ENCODE measurements around the gene ARHGEF10L.

Gene ARHGEF10L

DNA sequence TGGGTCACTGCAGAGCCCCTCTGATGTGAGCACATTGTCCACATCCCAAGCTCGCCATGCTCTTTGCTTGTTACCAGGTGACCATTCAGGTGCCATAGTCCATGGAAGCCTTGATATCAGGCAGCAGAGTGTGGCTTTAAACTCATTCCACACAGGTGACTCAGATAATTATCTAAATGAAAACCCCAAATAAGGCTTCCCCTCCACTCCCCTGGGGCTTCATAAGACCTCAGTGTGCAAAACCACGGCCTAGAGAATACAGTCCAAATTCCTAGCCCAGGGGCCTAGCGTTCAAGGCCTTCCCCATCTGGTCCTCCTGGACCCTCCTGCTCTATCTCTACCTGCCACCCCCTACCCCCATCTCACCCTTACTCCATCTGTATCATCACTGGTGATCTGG is 97.1 kb downstream of the ARHGEF10L start:
- TF ChIP-seq, protein P1, sequence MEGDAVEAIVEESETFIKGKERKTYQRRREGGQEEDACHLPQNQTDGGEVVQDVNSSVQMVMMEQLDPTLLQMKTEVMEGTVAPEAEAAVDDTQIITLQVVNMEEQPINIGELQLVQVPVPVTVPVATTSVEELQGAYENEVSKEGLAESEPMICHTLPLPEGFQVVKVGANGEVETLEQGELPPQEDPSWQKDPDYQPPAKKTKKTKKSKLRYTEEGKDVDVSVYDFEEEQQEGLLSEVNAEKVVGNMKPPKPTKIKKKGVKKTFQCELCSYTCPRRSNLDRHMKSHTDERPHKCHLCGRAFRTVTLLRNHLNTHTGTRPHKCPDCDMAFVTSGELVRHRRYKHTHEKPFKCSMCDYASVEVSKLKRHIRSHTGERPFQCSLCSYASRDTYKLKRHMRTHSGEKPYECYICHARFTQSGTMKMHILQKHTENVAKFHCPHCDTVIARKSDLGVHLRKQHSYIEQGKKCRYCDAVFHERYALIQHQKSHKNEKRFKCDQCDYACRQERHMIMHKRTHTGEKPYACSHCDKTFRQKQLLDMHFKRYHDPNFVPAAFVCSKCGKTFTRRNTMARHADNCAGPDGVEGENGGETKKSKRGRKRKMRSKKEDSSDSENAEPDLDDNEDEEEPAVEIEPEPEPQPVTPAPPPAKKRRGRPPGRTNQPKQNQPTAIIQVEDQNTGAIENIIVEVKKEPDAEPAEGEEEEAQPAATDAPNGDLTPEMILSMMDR (IDR thresholded peaks at IDR 0.05; ENCODE audit: extremely low read depth, missing control alignments), result no peak
- no peak for DNase-seq (ENCODE audit: low spot score)

DNA sequence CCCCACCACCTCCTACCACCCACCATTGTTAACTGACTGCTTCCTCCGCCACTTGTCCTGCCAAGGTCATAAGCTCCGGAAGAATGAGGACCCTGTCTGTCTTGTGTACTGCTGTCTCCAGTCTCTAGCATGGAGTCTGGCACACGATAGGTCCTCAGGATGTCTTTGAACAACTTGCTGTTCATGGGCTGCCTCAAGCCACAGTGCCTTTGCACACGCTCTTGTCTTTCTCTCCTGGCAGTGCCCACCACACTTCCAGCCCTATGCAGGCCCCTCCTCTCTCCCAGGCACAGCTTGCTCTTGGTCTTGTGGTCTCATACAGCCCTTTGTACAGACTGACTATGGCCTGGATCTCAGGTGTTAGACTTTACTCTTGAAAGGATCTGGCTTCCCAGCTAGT is 97.6 kb downstream of the ARHGEF10L start:
- no peak for DNase-seq (ENCODE audit: low spot score)
- TF ChIP-seq, protein P1 (IDR thresholded peaks at IDR 0.05; ENCODE audit: extremely low read depth, missing control alignments), result no peak

DNA sequence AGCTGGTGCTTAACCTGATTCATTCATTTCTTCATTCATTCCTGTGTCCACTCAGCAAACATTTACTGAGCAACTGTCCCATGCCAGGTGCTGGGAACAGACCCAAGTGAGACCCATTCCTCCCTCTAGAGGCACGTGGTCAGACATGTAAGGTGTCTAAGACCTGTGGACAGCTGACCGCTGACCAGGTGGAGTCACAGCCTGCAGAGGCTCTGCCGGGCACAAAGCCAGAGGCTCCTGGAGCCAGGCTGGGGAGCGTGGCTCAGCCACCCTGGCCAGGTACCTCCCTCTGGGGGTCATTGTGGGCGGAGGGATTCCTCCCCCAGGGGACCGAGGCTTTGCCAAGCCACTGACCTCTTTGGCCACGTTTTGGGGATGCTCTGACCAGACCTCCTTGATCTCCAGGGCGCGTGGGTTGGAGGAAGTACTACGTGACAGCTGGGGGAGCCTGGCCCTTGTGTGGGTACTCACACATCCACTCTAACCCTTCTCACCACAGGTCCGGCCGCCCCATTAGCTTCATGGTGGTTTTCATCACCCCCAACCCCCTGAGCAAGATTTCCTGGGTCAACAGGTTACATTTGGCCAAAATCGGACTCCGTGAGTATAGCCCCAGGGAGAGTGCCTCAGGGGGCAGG is 100.3 kb downstream of the ARHGEF10L start:
- DNase-seq (ENCODE audit: low spot score), result no peak
- TF ChIP-seq, protein P1 (IDR thresholded peaks at IDR 0.05; ENCODE audit: extremely low read depth, missing control alignments), result no peak

DNA sequence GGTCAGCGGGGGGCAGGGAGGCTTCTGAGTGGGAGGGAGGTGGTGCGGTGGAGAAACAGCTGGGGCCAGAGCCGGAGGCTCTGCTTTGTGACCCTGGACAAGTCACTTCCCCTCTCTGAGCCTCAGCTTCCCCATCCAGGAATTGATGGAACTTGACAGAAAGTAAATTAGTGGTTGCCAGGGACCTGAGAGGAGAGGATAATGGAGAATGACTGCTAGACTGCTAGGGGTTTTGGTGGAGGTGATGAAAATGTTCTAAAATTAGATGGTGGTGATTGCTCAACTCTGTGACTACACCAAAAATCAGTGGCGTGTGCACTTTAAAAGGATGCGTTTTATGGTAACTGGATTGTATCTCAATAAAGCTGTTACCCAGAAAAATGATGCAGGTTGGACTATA is 100.9 kb downstream of the ARHGEF10L start:
- no peak for DNase-seq (ENCODE audit: low spot score)
- TF ChIP-seq, protein P1 (IDR thresholded peaks at IDR 0.05; ENCODE audit: extremely low read depth, missing control alignments), result no peak

DNA sequence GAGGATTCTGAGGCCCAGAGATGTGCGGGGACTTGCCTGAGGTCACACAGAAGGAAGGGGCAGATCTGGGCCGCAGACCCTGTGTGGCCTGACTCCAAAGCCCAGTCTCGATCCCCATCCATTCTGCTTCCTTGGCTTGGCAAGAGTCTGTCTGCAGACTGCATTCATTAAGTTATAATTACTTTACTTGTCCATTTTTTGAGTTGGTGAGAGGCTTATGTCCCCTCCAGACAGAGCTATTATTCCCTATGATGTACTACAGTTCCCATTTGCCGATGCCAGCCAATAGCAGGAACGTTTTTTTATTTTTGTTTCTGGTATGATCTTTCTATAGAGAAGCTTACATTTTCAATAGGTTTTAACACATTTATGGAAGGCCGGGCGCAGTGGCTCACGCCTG is 101.5 kb downstream of the ARHGEF10L start:
- TF ChIP-seq, protein P1 (IDR thresholded peaks at IDR 0.05; ENCODE audit: extremely low read depth, missing control alignments), result no peak
- no peak for DNase-seq (ENCODE audit: low spot score)

DNA sequence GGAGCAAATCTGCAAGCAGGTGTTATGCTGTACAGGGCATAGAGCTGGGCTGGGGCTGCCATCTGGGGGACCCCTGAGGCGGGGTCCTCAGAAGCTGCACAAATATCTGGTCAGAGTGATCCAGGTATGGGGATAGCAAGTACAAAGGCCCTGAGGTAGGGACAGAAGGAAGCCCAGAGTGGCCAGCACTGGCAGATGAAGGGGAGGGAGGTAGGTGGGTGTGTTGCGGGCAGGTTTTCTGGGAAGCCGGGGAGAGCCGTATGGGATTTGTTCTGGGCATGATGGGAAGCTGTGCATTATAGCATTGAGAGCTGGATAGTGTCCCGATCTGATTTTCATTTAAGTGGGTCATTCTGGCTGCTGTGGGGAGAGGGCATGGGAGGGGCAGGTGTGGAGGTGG is 102.7 kb downstream of the ARHGEF10L start:
- TF ChIP-seq, protein P1 (IDR thresholded peaks at IDR 0.05; ENCODE audit: extremely low read depth, missing control alignments), result no peak
- DNase-seq (ENCODE audit: low spot score), result no peak

DNA sequence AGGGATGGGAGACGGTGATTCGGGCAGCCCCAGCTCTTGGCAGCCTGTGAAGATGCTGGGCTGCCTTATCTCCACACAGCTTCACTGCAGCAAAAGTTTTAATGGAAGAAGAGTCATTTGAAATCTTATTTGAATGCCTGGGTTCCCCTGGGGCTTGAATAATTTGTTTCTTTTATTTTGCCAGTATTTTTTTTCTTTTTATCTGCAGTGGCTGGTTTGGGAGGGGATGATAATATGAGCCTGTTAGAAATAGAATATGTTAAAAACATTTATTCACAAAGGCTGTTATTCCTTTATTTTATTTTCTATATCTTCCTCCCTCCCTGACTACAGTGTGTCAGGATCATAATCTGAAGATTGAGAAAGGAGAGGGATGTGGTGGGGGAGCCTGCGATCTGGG is 103.4 kb downstream of the ARHGEF10L start:
- TF ChIP-seq, protein P1 (IDR thresholded peaks at IDR 0.05; ENCODE audit: extremely low read depth, missing control alignments), result no peak
- DNase-seq (ENCODE audit: low spot score), result no peak

Measured in GM20000 (cell line).